Naive B cell (primary cell): ENCODE data around the gene CLSTN2. TPM values are rescaled to one million over a fixed set of nuclear protein-coding genes. Genes with fewer than 3 reads are reported as not detected.

Source experiments
- ATAC-seq, 2 donors: fragments of 150-1000 bp; cut with Tn5 transposase; 2 replicates each; pipeline ENCODE4 v1.10.0; 2021; ENCODE audit warnings: low read depth in 2 of 2, mild to moderate bottlenecking in 2 of 2, moderate library complexity in 2 of 2
- DNase-seq: peaks from one replicate; pipeline ENCODE4 v3.0.0; 2022
- H3K27ac Mint-ChIP-seq, 6 donors: one replicate each; pipeline ENCODE4 v1.8.0; 2020 to 2022; ENCODE audit warnings: mild to moderate bottlenecking in 6 of 6, mixed read lengths in 6 of 6, moderate library complexity in 5 of 6, inconsistent platforms in 2 of 6
- H3K27me3 Mint-ChIP-seq, 3 donors: one replicate each; pipeline ENCODE4 v1.8.0; 2021 to 2022; ENCODE audit warnings: mixed read lengths in 3 of 3, mild to moderate bottlenecking in 1 of 3
- H3K36me3 Mint-ChIP-seq, 2 donors: one replicate each; pipeline ENCODE4 v1.8.0; 2020 to 2022; ENCODE audit warnings: mixed read lengths in 2 of 2, inconsistent platforms in 1 of 2, mild to moderate bottlenecking in 1 of 2
- H3K4me1 Mint-ChIP-seq, 3 donors: one replicate each; pipeline ENCODE4 v1.8.0; 2020 to 2022; ENCODE audit warnings: mixed read lengths in 3 of 3, inconsistent platforms in 1 of 3, mild to moderate bottlenecking in 1 of 3, moderate library complexity in 1 of 3
- H3K4me3 Mint-ChIP-seq, 8 donors: one replicate each; pipeline ENCODE4 v1.8.0; 2020 to 2022; ENCODE audit warnings: mild to moderate bottlenecking in 8 of 8, mixed read lengths in 8 of 8, moderate library complexity in 8 of 8, inconsistent platforms in 2 of 8
- H3K9me3 Mint-ChIP-seq, 7 donors: one replicate each; pipeline ENCODE4 v1.8.0; 2020 to 2022; ENCODE audit warnings: mixed read lengths in 7 of 7, mild to moderate bottlenecking in 5 of 7, inconsistent platforms in 2 of 7, moderate library complexity in 1 of 7
- polyA plus RNA-seq, 6 donors: library from polyadenylated mRNA; unstranded; fragments of 300-500 nt; fragmentation: Illumina TruSeq; gene quantifications; one replicate each; pipeline ENCODE4 v1.2.3, GENCODE V29; 2021; ENCODE audit warnings: low read depth in 6 of 6

The CLSTN2 gene
- polyA plus RNA-seq, 6 donors from 2014 or later: not detected

GRCh38 chr3:140344601-140345205, 409.7 kb downstream of the CLSTN2 start:
- Mint-ChIP-seq H3K9me3 (peaks cover 6 to 21% (median 13%) of the 10 kb centered on the region in 7 donors), H3K4me3 (no peak overlapping the region), H3K27me3 (no peaks in the 10 kb centered on the region), H3K4me1 (no peaks in the 10 kb centered on the region), H3K27ac (no peak overlapping the region), H3K36me3 (no peaks in the 10 kb centered on the region)
- DNase-seq (no peak), ATAC-seq (no peak)

DNA sequence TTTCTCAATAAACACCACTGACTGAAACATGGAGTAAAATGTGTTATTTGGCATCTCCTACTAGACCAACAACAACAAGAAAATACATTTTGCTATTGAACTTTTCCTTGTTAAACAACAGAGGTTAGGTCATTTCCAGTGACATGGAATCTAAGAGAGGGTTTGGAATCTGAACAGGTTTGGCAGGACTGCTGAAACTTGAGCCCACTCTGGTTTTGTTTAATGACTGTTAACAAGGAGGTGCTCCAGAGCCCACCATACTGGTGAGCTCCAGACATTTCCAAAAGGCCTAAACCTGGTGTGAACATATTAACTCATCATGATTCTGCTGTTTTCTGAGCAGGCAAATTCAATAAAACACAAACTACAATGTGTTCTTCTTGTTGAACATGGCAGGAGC, 412.2 kb downstream of the CLSTN2 start:
- Mint-ChIP-seq H3K4me1 (no peaks in the 10 kb centered on the region), H3K27me3 (no peaks in the 10 kb centered on the region), H3K36me3 (no peaks in the 10 kb centered on the region), H3K9me3 (peaks cover 6 to 26% (median 14%) of the 10 kb centered on the region in 7 donors), H3K4me3 (no peak overlapping the region), H3K27ac (peak overlapping the region in 1 of 6 donors; percentile 13)
- ATAC-seq (no peak), DNase-seq (no peak)

DNA sequence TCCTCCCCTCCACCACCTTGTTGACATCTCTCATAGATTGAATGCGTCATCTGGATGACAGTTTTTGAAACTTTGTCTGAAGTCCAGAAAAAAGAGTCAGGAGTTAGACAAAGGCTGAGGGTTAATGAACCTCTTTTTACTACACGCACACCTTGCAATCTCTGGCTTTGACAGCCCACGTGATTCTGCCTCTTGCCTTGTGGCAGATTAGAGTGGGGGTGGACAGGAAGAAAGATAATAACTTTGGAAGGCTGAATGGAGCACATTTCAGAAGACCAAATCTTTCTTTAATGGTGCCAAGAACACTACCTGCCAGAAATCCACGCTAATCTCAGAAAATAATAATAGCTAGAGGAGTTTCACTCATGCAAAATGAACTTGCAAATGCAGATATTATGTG, 415.0 kb downstream of the CLSTN2 start:
- peak overlapping the region in 1 of 6 donors; percentile 69 for H3K27ac Mint-ChIP-seq
- no peak for DNase-seq
- no peaks in the 10 kb centered on the region for H3K4me1 Mint-ChIP-seq
- H3K9me3 Mint-ChIP-seq: peaks cover 6 to 26% (median 14%) of the 10 kb centered on the region in 7 donors
- no peak overlapping the region for H3K4me3 Mint-ChIP-seq
- H3K27me3 Mint-ChIP-seq: peaks cover 0 to 6% (median 0%) of the 10 kb centered on the region in 3 donors
- ATAC-seq: no peak
- no peaks in the 10 kb centered on the region for H3K36me3 Mint-ChIP-seq

- no peak overlapping the region for H3K27ac Mint-ChIP-seq
- no peak for DNase-seq
Observed at GRCh38 chr3:140351466-140351865, 416.5 kb downstream of the CLSTN2 start.

GRCh38 chr3:140355481-140355880, 420.5 kb downstream of the CLSTN2 start:
- no peak overlapping the region for H3K4me3 Mint-ChIP-seq
- H3K4me1 Mint-ChIP-seq: no peaks in the 10 kb centered on the region
- peaks cover 0 to 6% (median 0%) of the 10 kb centered on the region in 7 donors for H3K9me3 Mint-ChIP-seq
- ATAC-seq (no peak), DNase-seq (no peak)
- H3K36me3 Mint-ChIP-seq: no peaks in the 10 kb centered on the region
- peaks cover 0 to 18% (median 3%) of the 10 kb centered on the region in 3 donors for H3K27me3 Mint-ChIP-seq
- H3K27ac Mint-ChIP-seq: no peak overlapping the region

More at GRCh38 chr3:140351466-140351865, 416.5 kb downstream of the CLSTN2 start:
- Mint-ChIP-seq H3K27me3 (peaks cover 0 to 18% (median 3%) of the 10 kb centered on the region in 3 donors), H3K9me3 (peaks cover 6 to 26% (median 13%) of the 10 kb centered on the region in 7 donors), H3K36me3 (no peaks in the 10 kb centered on the region), H3K4me1 (no peaks in the 10 kb centered on the region), H3K4me3 (no peak overlapping the region)
- ATAC-seq: no peak

DNA sequence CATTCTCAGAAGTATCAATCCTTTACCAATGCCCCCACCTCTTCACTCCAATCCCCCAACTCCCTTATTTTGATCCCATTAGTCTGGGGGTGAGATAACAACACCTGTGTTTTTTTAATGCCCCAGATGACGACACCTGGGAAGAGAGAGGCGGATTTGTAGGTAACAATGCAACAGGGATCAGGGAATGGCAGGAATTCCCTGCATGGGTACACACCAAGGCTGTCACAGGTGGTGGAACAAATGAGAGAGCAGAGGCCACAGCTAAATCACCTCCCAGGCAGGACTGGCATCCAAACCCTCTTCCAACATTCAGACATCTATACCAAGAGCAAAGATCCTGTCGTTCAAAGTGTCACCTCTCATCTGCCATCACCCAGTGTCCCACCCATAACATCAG, 423.7 kb downstream of the CLSTN2 start:
- no peaks in the 10 kb centered on the region for H3K36me3 Mint-ChIP-seq
- H3K4me1 Mint-ChIP-seq: no peaks in the 10 kb centered on the region
- ATAC-seq (no peak), DNase-seq (no peak)
- no peak overlapping the region for H3K4me3 Mint-ChIP-seq
- peaks cover 0 to 29% (median 1%) of the 10 kb centered on the region in 7 donors for H3K9me3 Mint-ChIP-seq
- no peak overlapping the region for H3K27ac Mint-ChIP-seq
- peaks cover 0 to 18% (median 3%) of the 10 kb centered on the region in 3 donors for H3K27me3 Mint-ChIP-seq

DNA sequence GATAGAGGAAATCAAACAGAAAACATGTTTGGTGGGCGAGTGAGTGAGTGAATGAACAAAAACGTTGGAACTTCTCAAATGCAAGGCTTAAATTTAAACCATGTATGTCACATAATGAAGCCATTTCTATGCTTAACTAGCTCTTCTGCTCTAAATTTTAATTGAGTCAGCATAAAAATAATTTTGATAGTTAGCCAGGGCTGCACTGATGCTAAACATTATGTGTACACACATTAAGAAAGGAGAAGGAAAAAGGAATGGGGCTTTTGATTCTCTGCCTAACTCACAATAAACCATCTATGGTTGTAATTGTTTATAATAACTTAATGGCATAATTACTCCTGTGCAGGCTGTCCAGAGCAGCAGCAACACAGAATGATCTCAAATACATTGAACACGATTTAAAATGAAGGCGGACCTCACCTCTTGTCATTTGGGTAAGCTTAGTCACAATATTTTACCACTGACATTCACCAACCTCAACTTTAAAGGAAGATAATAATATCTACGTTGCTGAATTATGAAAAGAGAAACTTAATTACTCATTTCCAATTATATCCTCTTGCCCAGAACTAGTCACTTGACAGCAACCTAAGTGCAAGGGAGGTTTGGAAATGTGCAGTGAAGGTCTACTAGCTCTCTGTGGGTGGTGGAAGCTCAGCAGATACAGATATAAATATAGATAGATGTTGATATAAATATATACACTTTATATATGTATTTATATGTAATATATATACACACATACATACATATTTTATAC, 424.4 kb downstream of the CLSTN2 start:
- Mint-ChIP-seq H3K4me3 (no peak overlapping the region), H3K4me1 (no peaks in the 10 kb centered on the region), H3K27me3 (peaks cover 0 to 17% (median 3%) of the 10 kb centered on the region in 3 donors), H3K9me3 (peaks cover 0 to 32% (median 1%) of the 10 kb centered on the region in 7 donors), H3K36me3 (no peaks in the 10 kb centered on the region), H3K27ac (no peak overlapping the region)
- ATAC-seq (no peak), DNase-seq (no peak)

- Mint-ChIP-seq H3K27ac (no peak overlapping the region), H3K27me3 (peaks cover 0 to 8% (median 2%) of the 10 kb centered on the region in 3 donors), H3K9me3 (peaks cover 0 to 37% (median 1%) of the 10 kb centered on the region in 7 donors), H3K36me3 (no peaks in the 10 kb centered on the region), H3K4me1 (no peaks in the 10 kb centered on the region), H3K4me3 (no peak overlapping the region)
- ATAC-seq (no peak), DNase-seq (no peak)
Observed at GRCh38 chr3:140360332-140360731, 425.3 kb downstream of the CLSTN2 start.

DNA sequence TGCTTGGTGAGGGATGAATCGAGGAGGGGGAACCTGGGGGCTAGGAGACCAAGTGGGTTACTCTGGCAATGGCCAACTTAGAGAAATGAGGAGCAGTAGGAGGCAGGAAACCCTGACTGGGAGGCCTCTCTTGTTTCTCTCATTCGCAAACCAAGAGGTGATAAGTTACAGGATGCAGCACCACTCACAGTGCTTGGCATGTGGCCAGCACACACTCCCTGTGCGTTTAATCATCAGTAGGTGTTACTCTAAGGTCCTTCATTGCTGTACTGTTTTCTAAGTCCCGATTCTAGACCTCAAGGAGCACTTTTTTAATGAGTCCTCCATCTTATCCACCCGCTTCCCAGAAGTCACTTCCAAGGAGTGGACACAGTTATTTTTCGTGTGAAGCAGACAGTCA, 428.8 kb downstream of the CLSTN2 start:
- Mint-ChIP-seq H3K4me3 (no peak overlapping the region), H3K27ac (no peak overlapping the region), H3K36me3 (no peaks in the 10 kb centered on the region), H3K27me3 (no peaks in the 10 kb centered on the region), H3K9me3 (peaks cover 0 to 37% (median 0%) of the 10 kb centered on the region in 7 donors), H3K4me1 (no peaks in the 10 kb centered on the region)
- DNase-seq: no peak
- ATAC-seq: no peak

GRCh38 chr3:140365872-140366697, 431.1 kb downstream of the CLSTN2 start:
- no peaks in the 10 kb centered on the region for H3K4me1 Mint-ChIP-seq
- DNase-seq (no peak), ATAC-seq (no peak)
- peaks cover 0 to 26% (median 0%) of the 10 kb centered on the region in 7 donors for H3K9me3 Mint-ChIP-seq
- peaks cover 0 to 7% (median 0%) of the 10 kb centered on the region in 3 donors for H3K27me3 Mint-ChIP-seq
- no peak overlapping the region for H3K4me3 Mint-ChIP-seq
- H3K27ac Mint-ChIP-seq: no peak overlapping the region
- no peaks in the 10 kb centered on the region for H3K36me3 Mint-ChIP-seq

GRCh38 chr3:140368223-140368811, 433.3 kb downstream of the CLSTN2 start:
- Mint-ChIP-seq H3K4me1 (no peaks in the 10 kb centered on the region), H3K27ac (no peak overlapping the region)

GRCh38 chr3:140370686-140371085, 435.7 kb downstream of the CLSTN2 start:
- Mint-ChIP-seq H3K27me3 (peaks cover 0 to 7% (median 0%) of the 10 kb centered on the region in 3 donors), H3K27ac (no peak overlapping the region), H3K36me3 (no peaks in the 10 kb centered on the region), H3K4me3 (no peak overlapping the region), H3K4me1 (no peaks in the 10 kb centered on the region), H3K9me3 (peaks cover 0 to 6% (median 3%) of the 10 kb centered on the region in 7 donors)
- no peak for DNase-seq
- no peak for ATAC-seq

More at GRCh38 chr3:140368223-140368811, 433.3 kb downstream of the CLSTN2 start:
- no peak for DNase-seq
- H3K27me3 Mint-ChIP-seq: peaks cover 0 to 7% (median 0%) of the 10 kb centered on the region in 3 donors
- H3K9me3 Mint-ChIP-seq: peaks cover 0 to 12% (median 0%) of the 10 kb centered on the region in 7 donors
- no peaks in the 10 kb centered on the region for H3K36me3 Mint-ChIP-seq
- ATAC-seq: no peak
- no peak overlapping the region for H3K4me3 Mint-ChIP-seq

DNA sequence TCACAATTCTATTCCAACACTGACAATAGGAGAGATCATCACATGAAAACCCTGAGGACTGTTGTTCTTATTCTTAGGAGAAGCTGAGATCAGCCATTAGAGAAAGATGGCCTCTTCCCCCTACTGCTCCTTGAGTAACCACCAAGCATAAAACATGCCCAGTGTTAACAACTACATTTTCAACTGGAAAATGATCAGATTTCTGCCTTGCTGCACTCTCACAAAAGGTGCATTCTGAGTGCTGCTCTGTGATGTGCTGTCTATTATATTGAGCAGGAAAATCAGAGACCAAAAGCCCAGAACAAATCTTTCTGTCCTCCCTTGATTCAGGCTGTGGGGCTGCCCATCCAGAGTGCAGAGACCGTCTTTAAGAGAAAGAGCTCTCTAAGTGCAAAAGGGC, 438.2 kb downstream of the CLSTN2 start:
- ATAC-seq (no peak), DNase-seq (no peak)
- Mint-ChIP-seq H3K9me3 (peaks cover 0 to 6% (median 5%) of the 10 kb centered on the region in 7 donors), H3K36me3 (no peaks in the 10 kb centered on the region), H3K4me3 (no peak overlapping the region), H3K27me3 (peaks cover 0 to 12% (median 5%) of the 10 kb centered on the region in 3 donors), H3K4me1 (no peaks in the 10 kb centered on the region), H3K27ac (no peak overlapping the region)
